HEK293 (cell line): ENCODE measurements around the gene USP31.

Experiments used
- CTCF ChIP-seq: fragments of 450-650 bp; formaldehyde crosslinking; IDR thresholded peaks from 2 replicates; pipeline ENCODE4 v1.5.1; 2016; ENCODE audit warnings: missing biosample characterization, missing genetic modification characterization
- EGR2 ChIP-seq: fragments of 450-650 bp; formaldehyde crosslinking; IDR thresholded peaks from 2 replicates; pipeline ENCODE4 v1.5.1; 2016; ENCODE audit warnings: low read depth, missing biosample characterization, missing genetic modification characterization
- ZBTB20 ChIP-seq: fragments of 450-650 bp; formaldehyde crosslinking; IDR thresholded peaks from 2 replicates; pipeline ENCODE4 v1.5.1; 2016; ENCODE audit warnings: missing biosample characterization, missing genetic modification characterization
- ZEB2 ChIP-seq: fragments of 450-650 bp; formaldehyde crosslinking; IDR thresholded peaks from 2 replicates; pipeline ENCODE4 v1.5.1; 2016; ENCODE audit warnings: missing biosample characterization, missing genetic modification characterization

- TF ChIP-seq CTCF, result no peak
- TF ChIP-seq ZBTB20 (tag by site-specific recombination), result no peak
- TF ChIP-seq ZEB2 (tag by site-specific recombination), result no peak
- TF ChIP-seq EGR2 (tag by site-specific recombination), result no peak
Observed at GRCh38 chr16:23147666-23148065, 1.6 kb downstream of the USP31 start.
